Hematopoietic multipotent progenitor cell treated with erythropoietin and hydrocortisone succinate and interleukin-3 and kit ligand, for 17 days (in vitro differentiated cells): ENCODE results near the gene ASIC3.
A peak's percentile ranks its signal among the peaks of the same experiment; 100 is the strongest.
"Not testable (repeated sequence)": the region's sequence is repeated elsewhere in the genome, so short reads cannot be mapped to it uniquely, and the experiment has no call there.

Source experiments
- DNase-seq: peaks from one replicate; pipeline ENCODE4 v3.0.0-alpha.2; 2015; ENCODE audit warnings: low spot score

The ASIC3 gene

DNA sequence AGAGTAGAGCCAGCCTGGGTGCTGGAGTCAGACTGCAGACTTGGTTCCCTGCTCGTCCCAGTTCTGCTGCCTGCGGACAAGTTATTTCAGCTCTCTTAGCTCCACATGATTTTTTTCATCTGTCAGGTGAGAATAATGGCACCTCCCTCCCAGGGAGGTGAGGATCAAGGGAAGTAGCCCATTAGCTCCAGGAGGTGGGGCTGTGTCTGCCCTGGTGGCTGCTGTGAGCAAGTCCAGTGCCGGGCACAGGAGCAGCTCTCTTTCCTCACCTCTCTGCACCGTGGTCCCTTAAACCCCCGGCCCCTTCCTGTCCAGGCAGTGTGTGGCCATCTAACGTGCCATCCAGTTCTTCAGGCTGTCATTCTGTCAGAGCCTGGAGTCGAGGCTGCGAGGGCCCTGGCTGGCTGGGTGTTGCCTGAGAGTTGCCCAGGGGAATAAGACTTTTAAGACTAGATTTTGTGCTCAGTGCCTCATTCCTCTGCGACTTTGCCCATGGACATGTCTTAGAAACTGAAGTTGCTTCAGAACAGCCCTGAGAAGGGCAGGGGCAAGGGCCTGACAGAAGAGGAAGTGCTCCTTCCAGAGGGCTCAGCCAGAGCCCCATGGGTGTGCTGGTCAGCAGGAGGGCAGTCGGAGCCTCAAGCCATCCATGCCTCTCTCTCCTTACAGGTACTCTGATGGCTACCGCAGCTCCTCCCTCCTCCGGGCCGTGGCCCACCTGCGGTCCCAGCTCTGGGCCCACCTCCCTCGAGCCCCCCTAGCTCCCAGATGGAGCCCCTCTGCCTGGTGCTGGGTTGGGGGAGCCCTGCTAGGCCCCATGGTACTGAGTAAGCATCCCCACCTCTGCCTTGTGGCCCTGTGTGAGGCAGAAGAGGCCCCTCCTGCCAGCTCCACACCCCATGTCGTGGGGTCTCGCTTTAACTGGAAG, 15.1 kb upstream of the ASIC3 start:
- no peak for DNase-seq

DNA sequence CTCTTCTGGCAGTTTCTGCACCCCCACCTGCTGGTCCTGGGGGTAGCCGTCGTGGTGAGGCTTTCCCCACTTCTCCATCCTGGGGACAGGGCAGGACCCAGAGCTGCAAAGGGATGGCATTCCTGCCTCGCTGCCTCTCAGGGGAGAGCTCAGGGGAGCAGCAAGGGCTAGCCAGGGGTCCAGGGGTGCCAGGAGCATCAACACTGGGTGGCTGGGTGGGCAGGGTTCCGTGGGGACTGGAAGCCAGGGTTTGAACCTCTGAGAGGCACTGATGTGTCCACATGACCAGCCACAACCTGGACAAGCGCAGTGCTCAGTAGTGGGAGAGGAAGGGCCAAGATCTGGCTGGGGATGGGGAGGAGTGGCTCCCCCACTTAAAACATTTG, 14.5 kb upstream of the ASIC3 start:
- no peak for DNase-seq

DNA sequence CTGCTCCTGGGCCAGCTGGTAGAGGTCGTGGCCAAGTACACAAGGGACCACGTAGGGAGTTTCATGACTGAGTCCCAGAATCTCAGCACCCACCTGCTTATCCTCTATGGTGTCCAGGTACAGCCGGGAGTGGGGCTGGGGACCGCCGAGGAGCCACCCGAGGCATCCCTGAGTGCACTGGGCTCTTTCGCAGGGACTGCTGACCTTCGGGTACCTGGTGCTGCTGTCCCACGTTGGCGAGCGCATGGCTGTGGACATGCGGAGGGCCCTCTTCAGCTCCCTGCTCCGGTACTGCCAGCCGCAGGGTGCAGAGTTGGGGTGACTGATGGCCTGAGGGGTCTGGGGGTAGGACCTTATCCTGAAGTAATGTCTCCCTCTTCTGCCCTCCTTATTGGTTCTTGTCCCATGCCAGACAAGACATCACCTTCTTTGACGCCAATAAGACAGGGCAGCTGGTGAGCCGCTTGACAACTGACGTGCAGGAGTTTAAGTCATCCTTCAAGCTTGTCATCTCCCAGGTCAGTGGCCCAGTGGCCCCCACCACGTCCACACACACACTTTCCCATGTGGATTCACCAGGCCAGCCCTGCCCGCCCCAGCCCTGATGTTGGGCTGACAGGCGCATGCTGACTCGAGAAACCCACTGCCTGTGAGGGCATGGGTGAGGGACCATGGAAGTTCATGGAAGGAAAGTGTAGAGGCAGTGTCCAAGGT, 13.9 kb upstream of the ASIC3 start:
- DNase-seq = no peak

DNA sequence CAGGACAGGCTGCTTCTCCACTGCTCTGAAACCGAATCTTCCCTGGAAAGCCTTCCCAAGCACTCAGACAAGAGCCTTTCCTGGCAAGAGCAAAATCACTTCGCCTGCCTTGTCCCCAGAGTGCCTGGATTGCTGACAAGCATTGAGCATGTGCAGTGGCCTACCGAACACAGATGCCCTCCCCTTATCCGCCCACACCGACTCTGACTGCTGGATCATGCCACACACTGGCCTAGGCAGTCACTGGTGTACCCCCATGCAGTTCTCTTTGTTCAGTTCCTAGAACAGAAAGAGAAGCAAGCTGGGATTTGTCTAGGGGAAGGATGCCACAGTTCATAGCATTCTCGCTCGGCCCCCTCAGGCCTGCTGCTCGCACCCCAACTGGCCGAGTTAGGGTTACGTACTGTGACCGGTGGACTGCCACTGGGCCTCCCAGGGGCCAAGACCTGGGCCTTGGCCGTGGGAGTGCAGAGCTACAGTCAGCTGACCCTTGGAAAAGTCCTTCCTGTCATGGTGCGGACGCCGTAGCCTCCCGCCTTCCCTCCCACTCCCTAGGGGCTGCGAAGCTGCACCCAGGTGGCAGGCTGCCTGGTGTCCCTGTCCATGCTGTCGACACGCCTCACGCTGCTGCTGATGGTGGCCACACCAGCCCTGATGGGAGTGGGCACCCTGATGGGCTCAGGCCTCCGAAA, 13.2 kb upstream of the ASIC3 start:
- DNase-seq = no peak

DNA sequence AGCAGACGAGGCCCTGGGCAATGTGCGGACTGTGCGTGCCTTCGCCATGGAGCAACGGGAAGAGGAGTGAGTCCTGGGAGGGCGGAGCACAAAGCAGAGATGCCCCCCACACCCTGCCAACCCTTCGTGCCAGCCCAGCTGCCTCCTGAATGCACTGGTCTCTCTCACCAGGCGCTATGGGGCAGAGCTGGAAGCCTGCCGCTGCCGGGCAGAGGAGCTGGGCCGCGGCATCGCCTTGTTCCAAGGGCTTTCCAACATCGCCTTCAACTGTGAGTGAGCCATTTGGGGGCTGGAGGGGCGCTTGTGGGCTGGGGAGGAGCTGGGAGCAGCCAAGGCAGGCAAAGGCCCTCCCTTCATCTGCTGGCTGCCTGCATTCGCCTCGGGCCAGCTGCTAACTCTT, 12.4 kb upstream of the ASIC3 start:
- DNase-seq = no peak

DNA sequence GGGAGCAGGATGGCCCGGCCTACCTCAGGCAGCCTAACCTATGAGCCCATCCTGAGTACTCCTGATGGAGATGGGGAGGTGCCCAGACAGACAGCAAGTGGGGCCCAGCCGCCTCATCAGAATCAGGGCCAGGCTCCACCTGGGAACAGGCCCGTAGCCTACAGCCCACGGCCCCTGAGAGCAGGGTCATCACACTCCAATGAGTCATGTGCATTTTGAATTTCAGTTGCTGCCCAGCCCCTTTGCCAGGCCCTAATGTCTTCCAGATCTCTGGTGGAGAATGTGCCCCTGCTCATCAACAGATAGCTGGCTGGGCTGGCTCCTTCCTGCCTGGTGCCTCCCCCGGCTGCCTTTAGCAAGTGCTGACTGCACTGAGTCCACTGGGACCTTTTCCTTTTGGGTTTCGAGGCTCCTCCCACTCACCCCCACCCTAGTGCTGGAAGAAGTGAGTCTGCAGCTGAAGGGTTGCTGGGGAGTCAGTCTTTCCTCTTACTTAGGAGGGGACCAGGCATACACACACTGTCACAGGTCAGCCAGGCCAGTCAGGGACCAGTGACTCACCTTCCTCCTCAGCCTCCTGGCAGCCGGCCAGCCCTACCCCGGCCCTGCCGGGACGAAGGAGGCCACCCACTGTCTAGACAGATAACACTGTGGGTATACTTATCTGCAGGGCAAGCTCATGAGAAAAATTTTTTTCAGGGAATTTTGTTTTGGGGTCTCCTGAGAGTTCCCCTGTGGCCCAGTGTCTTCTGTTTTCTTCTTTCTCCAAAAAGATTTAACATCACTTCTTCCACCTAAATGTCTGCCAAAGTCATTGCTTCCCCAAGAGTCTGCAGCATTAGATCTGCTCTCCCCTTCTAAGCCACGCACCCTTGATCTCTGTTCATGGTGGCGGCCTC, 9.1 kb upstream of the ASIC3 start:
- peak; percentile 95 for DNase-seq

DNA sequence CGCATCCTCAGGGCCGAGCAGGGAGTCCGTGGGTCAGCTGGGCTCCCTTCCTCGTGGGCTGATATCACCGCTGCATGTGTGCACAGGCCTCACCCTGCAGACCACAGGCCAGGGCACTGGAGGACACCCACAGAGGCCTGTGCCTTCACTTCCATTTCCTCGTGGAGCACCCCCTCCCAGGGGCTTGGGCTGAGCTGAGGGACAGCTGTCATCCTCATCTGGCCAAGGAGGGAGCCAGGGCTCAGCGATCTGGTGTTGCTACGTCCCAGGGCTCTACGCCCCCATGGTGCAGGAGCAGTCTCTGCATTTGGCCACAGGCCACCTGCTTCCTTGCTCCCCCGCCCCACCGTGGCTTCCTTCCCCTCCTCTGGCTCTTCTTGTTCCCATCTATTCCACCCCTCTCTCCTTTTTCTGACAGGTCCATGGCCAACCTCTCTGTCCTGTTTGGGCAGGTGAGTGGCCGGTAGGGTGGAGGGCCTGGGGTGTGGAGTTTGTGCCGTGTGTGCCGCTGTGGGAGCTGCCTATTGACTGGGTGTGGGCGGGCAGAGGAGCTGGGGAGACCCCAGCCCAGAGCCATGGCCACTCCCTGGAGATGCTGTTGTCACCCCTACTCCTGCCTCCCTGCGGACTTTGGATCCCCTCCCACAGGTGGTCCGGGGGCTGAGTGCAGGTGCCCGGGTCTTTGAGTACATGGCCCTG, 8.3 kb upstream of the ASIC3 start:
- DNase-seq = no peak

DNA sequence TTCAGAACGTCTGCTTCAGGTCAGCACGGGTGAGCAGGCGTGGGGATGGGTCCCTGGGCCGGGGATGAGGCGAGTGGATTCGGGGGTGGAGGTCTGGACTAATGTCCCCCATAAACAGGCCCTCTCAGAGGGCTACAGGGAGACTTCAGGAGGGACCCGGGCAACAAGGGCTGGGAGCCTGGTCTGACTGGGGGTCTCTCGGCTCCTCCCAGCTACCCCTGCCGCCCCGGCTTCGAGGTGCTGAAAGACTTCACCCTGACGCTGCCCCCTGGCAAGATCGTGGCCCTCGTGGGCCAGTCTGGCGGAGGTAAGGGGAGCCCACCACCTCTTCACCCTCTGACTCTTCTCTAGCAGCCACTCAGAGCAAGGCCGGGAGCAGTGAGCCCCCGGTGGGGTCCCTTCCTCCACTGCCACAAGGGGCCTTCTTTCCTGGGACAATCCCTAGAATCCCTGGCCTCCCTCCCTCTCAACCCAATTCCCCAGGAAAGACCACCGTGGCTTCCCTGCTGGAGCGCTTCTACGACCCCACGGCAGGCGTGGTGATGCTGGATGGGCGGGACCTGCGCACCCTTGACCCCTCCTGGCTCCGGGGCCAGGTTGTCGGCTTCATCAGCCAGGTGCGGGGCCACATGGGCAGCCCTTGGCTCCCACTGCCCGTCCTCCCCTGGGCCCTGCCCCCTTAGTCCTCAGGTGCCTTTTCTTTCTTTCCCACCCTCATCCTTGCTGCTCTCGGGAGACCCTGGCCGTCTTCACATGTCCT, 7.5 kb upstream of the ASIC3 start:
- no peak for DNase-seq

DNA sequence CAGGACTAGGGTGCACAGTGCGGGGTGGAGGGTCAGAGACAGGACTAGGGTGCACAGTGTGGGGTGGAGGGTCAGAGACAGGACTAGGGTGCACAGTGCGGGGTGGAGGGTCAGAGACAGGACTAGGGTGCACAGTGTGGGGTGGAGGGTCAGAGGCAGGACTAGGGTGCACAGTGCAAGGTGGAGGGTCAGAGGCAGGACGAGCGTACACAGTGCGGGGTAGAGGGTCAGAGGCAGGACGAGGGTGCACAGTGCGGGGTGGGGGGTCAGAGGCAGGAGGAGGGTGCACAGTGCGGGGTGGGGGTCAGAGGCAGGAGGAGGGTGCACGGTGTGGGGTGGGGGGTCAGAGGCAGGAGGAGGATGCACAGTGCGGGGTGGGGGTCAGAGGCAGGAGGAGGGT, 4.9 kb upstream of the ASIC3 start:
- DNase-seq = not testable (repeated sequence)

DNA sequence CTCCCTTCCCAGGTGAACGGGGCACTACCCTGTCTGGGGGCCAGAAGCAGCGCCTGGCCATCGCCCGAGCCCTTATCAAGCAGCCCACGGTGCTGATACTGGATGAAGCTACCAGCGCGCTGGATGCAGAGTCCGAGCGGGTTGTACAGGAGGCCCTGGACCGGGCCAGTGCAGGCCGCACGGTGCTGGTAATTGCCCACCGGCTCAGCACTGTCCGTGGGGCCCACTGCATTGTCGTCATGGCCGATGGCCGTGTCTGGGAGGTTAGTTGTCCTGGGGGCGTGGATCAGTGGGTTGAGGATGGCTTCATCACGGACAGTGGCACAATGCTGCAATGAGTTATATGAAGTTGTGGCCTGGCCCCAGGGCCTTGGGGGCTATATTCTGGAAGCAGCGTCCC, 4.4 kb upstream of the ASIC3 start:
- no peak for DNase-seq

DNA sequence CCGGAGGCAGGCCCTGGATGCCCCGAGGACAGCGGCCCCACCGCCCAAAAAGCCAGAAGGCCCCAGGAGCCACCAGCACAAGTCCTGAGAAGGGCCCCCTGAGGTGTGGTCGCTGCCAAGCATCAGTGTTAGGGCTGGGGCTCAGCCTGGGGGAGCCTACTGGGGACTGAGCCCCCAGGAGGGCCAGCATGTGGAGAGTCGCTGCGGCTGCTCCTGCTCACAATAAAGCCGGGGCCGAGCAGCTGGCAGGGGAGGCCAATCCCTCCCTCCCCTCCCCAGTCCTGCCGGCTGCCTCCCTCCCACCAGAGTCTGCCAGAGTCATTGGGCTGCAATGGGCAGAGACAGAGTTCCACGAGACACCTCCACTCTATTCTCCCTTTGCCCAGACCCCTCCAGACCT, 3.1 kb upstream of the ASIC3 start:
- DNase-seq = no peak

DNA sequence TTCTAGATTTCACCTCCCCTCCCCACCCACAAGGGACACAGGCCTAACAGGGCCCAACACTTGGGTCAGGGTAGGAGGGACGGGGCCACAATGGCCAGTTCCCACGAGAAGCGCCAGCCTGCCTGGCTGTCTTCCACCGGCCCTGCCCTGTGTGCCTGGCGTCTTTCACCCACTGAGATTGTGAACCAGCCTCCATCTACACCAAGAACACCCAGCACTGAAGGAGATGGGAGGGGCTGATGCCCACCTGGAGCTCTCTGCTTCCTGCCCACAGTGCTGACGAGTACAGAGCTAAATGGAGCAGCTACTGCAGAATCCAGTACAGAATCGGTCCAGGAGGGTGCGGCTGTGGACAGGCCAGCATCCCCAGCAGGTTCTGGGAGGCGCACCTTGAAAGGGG, 2.4 kb upstream of the ASIC3 start:
- DNase-seq = no peak

DNA sequence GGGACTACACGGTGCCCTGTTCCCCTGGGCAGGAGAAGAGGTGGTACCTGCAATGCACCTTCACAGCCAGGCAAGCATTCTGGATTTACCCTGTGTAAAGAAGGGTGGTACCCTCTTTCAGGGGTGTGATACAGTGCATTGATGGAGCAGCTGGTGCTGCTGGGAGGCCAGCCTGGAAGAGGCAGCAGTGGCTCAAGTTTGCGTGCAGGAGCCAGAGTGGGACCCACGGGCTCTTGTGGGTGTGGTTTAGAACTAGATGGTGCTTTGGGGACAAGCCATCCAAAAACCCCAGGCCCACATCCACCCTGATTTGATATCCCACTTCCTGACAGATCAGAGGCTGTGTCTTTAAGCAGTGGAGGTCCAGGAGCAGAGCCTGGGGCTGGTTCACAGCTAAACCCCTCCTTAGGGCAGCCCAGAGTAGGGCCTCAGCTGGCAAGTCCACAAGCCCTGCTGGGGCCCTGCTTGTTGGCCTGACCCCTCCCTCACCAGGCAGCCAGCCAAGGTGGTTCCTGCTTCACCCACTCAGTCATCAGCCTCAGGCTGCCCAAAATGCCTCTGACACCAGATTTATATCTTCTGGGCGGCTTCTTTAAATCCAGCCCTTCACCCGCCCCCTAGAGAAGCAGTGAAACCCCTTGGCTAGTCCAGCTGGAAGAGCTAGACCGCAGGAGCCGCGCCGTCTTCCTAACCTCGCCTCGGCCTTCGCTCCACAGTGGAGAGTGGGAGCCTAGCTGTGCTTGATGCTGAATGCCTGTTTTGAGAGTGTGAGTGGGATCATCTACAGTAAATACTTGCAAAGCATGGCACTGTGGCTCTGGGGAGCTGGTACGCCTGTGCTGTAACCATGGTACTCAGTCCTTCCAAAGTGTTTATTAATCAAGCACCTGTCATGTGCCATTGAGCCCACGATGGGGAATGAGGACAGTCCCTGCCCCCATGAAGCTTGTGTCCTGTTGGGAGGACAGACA, 1.4 kb upstream of the ASIC3 start:
- DNase-seq = no peak

DNA sequence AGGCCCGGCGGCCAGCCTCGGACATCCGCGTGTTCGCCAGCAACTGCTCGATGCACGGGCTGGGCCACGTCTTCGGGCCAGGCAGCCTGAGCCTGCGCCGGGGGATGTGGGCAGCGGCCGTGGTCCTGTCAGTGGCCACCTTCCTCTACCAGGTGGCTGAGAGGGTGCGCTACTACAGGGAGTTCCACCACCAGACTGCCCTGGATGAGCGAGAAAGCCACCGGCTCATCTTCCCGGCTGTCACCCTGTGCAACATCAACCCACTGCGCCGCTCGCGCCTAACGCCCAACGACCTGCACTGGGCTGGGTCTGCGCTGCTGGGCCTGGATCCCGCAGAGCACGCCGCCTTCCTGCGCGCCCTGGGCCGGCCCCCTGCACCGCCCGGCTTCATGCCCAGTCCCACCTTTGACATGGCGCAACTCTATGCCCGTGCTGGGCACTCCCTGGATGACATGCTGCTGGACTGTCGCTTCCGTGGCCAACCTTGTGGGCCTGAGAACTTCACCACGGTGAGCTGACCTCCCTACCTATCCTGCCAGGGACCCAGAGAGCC, 656 bp downstream of the ASIC3 start:
- DNase-seq = no peak

DNA sequence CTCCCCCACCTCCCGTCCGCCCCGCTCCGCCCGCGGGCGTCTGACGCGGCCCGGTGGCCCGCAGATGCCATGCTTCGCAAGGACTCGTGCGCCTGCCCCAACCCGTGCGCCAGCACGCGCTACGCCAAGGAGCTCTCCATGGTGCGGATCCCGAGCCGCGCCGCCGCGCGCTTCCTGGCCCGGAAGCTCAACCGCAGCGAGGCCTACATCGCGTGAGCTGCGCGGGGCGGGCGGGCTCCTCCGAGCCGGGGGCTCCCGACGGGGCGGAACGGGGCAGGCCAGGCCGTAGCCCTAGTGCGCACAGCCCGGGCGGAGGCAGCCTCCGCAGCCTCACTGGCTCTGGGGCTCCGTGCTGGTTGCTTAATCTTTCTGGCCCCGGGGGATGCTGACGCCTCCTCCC, 2.8 kb downstream of the ASIC3 start:
- DNase-seq = no peak

DNA sequence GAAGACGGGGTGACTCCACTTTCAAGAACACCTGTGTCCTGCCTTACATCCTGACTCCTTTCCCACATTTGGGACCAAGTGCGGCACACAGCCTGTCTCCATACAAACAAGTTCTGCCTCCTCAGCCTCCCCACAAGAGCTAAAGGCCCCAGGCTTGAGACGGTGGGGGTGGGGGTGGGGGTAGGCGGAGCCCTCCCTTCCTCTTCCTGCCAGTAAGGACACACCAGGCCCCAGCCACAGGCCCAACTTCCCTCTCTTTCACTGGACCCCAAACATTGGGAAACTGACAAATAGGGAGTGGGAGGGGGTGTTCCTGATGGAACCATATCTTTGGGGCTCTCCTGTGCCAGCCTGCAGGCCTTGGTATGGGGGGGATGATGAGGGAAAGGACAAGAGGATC, 4.8 kb downstream of the ASIC3 start:
- no peak for DNase-seq

DNA sequence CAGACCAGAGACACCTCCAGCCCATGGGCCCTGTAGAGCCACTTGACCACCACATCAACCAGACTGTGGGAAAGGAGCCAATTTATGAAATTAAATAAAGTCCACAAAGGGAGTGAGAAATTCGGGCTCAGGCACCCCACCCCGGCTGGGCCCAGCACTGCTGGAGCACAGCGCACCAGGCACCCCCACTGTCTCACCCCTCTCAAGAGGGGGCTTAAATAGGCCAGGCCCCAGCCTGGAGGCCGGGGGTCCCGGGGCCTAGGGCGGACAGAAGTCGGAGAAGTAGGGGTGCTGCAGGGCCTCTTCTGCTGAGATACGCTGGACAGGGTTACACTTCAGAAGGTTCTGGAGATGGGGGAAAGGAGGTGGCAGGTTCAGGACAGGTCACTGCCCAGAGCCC, 5.4 kb downstream of the ASIC3 start:
- DNase-seq = no peak

DNA sequence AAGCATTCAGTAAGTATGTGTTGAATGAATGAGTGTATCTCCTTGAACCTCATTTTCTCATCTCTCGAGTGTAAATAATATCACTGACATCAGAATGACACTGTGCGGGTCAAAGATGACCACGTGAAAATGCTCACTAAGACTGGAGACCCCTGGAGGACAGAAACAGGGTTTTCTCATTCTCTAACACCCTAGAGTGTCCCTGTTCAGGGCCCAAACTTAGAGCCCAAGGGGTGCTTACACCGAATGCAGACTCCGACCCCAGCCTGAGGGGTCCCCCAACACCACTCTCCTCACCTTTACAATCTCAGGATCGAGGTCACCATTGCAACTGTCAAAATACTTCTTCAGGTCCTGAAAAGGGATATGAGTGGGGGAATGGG, 7.9 kb downstream of the ASIC3 start:
- no peak for DNase-seq
